ENCODE data around the gene ZNF726. TPM values are rescaled to one million over a fixed set of nuclear protein-coding genes. Genes with fewer than 3 reads are reported as not detected.

Gene ZNF726
- total and polyA plus RNA-seq, 2 experiments from 2014 or later, result 0.48 to 0.66 TPM

GRCh38 chr19:23956051-23956450, 41.4 kb downstream of the ZNF726 start:
- no peaks in the 10 kb centered on the region for H3K4me1 ChIP-seq (ENCODE audit: insufficient read depth)
- Mint-ChIP-seq H3K4me3 (no peak overlapping the region), H3K27ac (no peak overlapping the region), H3K27me3 (ENCODE audit: insufficient read depth, low read depth, poor library complexity) (no peaks in the 10 kb centered on the region), H3K9me3 (peaks cover 81% of the 10 kb centered on the region), H3K4me1 (no peaks in the 10 kb centered on the region), H3K36me3 (ENCODE audit: low read depth) (peaks cover 16% of the 10 kb centered on the region)
- H3F3A ChIP-seq (replicated peaks; ENCODE audit: low read depth), result no peaks in the 10 kb centered on the region
- H4K20me1 ChIP-seq (replicated peaks; ENCODE audit: insufficient read depth), result no peaks in the 10 kb centered on the region
- H3K27me3 ChIP-seq (ENCODE audit: insufficient read depth), result no peaks in the 10 kb centered on the region
- ATAC-seq (no peak), DNase-seq (ENCODE audit: low spot score) (no peak)
- H3K27ac ChIP-seq (ENCODE audit: low read depth), result no peak overlapping the region
- H3K9me2 ChIP-seq (ENCODE audit: insufficient read depth), result no peaks in the 10 kb centered on the region
- no peak overlapping the region for H3K4me2 ChIP-seq
- 0 out of 2 replicates have a peak, but pooled peaks cover 2% of the 10 kb centered on the region for H3K36me3 ChIP-seq (ENCODE audit: insufficient read depth)
- no peak for TF ChIP-seq JUNB (IDR thresholded peaks at IDR 0.05; ENCODE audit: unreplicated experiment)
- TF ChIP-seq ZNF114 (CRISPR knock-in tag; IDR thresholded peaks at IDR 0.05), result no peak
- no peak for TF ChIP-seq POLR2AphosphoS5 (IDR thresholded peaks at IDR 0.05; ENCODE audit: low read depth)
- no peak for TF ChIP-seq ZNF331 (CRISPR knock-in tag; IDR thresholded peaks at IDR 0.05; ENCODE audit: low read depth)
- no peak for TF ChIP-seq STAT1 (IDR thresholded peaks at IDR 0.05; ENCODE audit: unreplicated experiment)
- TF ChIP-seq NANOG (IDR thresholded peaks at IDR 0.05; ENCODE audit: borderline replicate concordance), result no peak
- TF ChIP-seq ETS1 (IDR thresholded peaks at IDR 0.05), result no peak
- TF ChIP-seq ZNF462 (CRISPR knock-in tag; IDR thresholded peaks at IDR 0.05), result no peak
- TF ChIP-seq CREB1 (CRISPR knock-in tag; IDR thresholded peaks at IDR 0.05; ENCODE audit: low read depth), result no peak
- no peak for TF ChIP-seq CTCF (conservative IDR thresholded peaks at IDR 0.05; ENCODE audit: low read depth in 2 of 2)
- no peaks in the 10 kb centered on the region for H3K79me2 ChIP-seq (replicated peaks; ENCODE audit: insufficient read depth)
- H2AFZ ChIP-seq, result no peak overlapping the region
- H3K4me3 ChIP-seq, result no peak overlapping the region

Data from GM23338 (cell line).